A549 treated with CpdA at 1 μM for 4 hours (cell line): ENCODE data around the gene TAS2R3. TPM values are rescaled to one million over a fixed set of nuclear protein-coding genes. Genes with fewer than 3 reads are reported as not detected.

Experiments used
- total RNA-seq: library from RNA; stranded (reverse); fragments of 200-300 nt; extraction: Qiagen RNA extraction; gene quantifications from 5 replicates; pipeline ENCODE4 v1.2.3, GENCODE V29; 2022; ENCODE audit warnings: low read depth

The TAS2R3 gene
- not detected in 5 replicates for total RNA-seq

GRCh38 chr7:141763797-141764196 lies at the start of gene TAS2R3:
Gene TAS2R3, plus strand, starts transcription at chr7:141764097. Its CDS starts 62 bp downstream, at chr7:141764159.

GRCh38 chr7:141737836-141738591 lies 25.9 kb upstream of the TAS2R3 start, which contains the start of gene SSBP1:
Gene SSBP1, plus strand, starts transcription at chr7:141738358. Its CDS starts 809 bp downstream, at chr7:141739167.

GRCh38 chr7:141776374-141776773 lies 12.5 kb downstream of the TAS2R3 start, which contains the start of gene TAS2R4:
Gene TAS2R4, plus strand, starts transcription at chr7:141776674. Its CDS starts 1,815 bp downstream, at chr7:141778489.

GRCh38 chr7:141789917-141790316 lies 26.0 kb downstream of the TAS2R3 start, which contains the start of gene TAS2R5:
Gene TAS2R5, plus strand, starts transcription at chr7:141790217. Its CDS starts 145 bp downstream, at chr7:141790362.

Other genes with a start within 250 kb of the TAS2R3 start
- 27.6 to 36.7 TPM (median 28.4 TPM) in 5 replicates for gene AGK, start 212.7 kb upstream of the TAS2R3 start, total RNA-seq
- gene DENND11, start 61.9 kb upstream of the TAS2R3 start, total RNA-seq: 6.0 to 7.6 TPM (median 6.9 TPM) in 5 replicates
- 0.03 TPM in 1 of 5 replicates, not detected in the others for gene WEE2, start 55.7 kb upstream of the TAS2R3 start, total RNA-seq
- gene SSBP1, start 25.7 kb upstream of the TAS2R3 start, total RNA-seq: 287 to 354 TPM (median 309 TPM) in 5 replicates
- gene TAS2R4, start 12.6 kb downstream of the TAS2R3 start, total RNA-seq: 0.06 to 0.26 TPM (median 0.12 TPM) in 5 replicates
- 0.40 to 0.59 TPM (median 0.54 TPM) in 5 replicates for gene TAS2R5, start 26.1 kb downstream of the TAS2R3 start, total RNA-seq
- gene PRSS37, start 77.4 kb downstream of the TAS2R3 start, total RNA-seq: not detected in 5 replicates
- gene OR9A4, start 152.3 kb downstream of the TAS2R3 start, total RNA-seq: not detected in 5 replicates
- not detected in 5 replicates for gene CLEC5A, start 182.9 kb downstream of the TAS2R3 start, total RNA-seq
- gene TAS2R38, start 209.7 kb downstream of the TAS2R3 start, total RNA-seq: not detected in 5 replicates
- gene MGAM, start 231.8 kb downstream of the TAS2R3 start, total RNA-seq: 0.27 to 0.44 TPM (median 0.40 TPM) in 5 replicates